GM13976 (cell line): ENCODE data around the gene GHITM.

Source experiments
- DNase-seq: peaks from one replicate; pipeline ENCODE4 v3.0.0; 2012; ENCODE audit warnings: low spot score
- in situ Hi-C: fragments of 300-500 bp; cut with MboI; formaldehyde crosslinking; loops from one replicate; pipeline ENCODE4 v1.12.0; 2022; ENCODE audit warnings: low sequenced_read_pairs, mixed read lengths, inconsistent platforms; ENCODE audit not compliant: unreplicated experiment
- TF ChIP-seq, protein P1 (sequence below): IDR thresholded peaks from 2 replicates; pipeline ENCODE4 v1.5.1; 2012; ENCODE audit warnings: borderline replicate concordance, mild to moderate bottlenecking; ENCODE audit not compliant: insufficient read depth; ENCODE audit errors: extremely low read depth, missing control alignments, control extremely low read depth

Gene GHITM

DNA sequence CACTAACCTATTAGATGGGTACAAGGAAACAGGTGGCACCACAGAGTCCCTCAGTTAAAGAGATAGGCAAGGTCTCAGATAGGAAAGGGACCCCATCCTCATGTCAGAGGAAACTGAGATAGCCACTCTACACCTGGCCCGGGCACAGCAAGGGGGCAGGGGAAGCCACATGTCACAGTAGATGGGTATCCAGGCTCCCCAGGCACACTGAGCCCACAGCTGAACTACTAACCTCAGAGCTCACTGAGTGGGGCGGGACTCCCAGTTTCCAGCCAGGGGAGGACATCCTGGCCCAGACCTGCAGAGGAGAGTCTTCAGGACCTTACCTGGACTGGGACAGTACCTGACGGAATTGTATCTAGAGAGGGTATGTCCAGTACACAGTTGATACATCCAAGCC is 51.3 kb downstream of the GHITM start:
- DNase-seq: no peak
- TF ChIP-seq, protein P1, sequence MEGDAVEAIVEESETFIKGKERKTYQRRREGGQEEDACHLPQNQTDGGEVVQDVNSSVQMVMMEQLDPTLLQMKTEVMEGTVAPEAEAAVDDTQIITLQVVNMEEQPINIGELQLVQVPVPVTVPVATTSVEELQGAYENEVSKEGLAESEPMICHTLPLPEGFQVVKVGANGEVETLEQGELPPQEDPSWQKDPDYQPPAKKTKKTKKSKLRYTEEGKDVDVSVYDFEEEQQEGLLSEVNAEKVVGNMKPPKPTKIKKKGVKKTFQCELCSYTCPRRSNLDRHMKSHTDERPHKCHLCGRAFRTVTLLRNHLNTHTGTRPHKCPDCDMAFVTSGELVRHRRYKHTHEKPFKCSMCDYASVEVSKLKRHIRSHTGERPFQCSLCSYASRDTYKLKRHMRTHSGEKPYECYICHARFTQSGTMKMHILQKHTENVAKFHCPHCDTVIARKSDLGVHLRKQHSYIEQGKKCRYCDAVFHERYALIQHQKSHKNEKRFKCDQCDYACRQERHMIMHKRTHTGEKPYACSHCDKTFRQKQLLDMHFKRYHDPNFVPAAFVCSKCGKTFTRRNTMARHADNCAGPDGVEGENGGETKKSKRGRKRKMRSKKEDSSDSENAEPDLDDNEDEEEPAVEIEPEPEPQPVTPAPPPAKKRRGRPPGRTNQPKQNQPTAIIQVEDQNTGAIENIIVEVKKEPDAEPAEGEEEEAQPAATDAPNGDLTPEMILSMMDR: no peak
- in situ Hi-C loops: no loop called here

DNA sequence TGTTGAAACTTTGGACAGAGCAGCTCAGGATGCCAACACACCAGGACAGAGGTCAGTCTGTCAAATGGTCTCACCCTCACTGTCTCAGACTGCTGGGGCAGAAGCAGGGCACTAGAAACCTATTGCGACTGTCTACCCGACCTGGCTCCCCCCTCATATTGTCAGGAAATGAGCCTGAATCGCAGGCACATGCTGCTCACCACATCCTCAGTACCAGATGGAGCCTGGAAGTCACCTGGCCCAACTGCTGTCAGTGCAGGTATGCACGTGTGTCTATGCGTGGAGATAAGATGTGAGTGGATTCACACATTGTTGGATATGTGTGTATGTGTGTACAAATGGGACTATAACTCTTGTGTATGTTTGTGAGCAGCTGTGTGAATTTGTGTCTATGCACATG is 51.8 kb downstream of the GHITM start:
- in situ Hi-C loops: no loop called here
- TF ChIP-seq, protein P1: no peak
- DNase-seq: no peak

DNA sequence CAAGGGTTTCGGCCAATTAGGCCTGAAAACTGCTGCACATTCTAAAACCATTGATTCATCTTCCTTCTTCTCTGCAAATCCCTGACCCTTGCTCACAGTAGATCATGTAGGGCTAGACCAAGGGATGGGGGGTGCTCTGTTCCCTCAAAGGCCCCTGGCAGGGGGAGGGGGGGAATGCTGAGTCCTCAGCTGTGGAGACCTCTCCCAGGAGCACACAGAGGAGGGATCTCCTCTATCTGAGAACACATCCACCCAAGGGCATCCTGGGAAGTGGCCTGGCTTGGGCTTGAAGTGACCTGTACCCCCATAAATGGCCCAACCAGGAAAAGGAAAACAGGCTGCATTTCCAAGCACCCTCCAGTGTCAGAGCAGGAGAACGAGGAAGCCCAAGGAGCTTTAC is 54.0 kb downstream of the GHITM start:
- no peak for DNase-seq
- in situ Hi-C loops: no loop called here
- TF ChIP-seq, protein P1: no peak

DNA sequence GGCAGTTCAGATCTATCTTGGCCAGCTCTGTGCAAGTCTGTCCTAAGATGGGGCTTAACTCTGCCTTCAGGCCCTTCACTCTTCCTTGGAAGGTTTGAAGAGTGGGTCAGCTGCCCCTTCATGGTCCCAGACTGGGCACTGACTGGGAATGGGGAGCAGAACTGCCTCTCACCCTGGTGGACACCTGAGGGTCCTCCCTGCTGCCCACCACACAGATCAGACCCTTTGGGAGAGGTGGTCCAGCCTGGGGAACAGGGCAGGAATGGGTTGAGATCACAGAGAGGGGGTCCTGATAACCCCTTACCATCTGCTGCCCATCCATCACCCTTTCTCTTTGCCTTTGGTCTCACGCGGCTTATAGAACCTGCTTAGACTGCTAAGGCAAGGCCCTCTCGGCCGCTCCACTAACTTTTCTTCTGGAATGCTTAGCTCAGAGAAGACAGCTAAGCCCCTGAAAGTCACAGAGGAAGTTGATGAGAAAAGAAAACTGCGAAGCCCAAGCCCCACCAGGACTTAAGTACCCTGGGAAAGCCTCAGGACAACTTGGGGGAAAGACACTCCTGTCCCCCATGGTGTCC is 54.6 kb downstream of the GHITM start:
- DNase-seq: no peak
- in situ Hi-C loops: no loop called here
- TF ChIP-seq, protein P1: no peak

DNA sequence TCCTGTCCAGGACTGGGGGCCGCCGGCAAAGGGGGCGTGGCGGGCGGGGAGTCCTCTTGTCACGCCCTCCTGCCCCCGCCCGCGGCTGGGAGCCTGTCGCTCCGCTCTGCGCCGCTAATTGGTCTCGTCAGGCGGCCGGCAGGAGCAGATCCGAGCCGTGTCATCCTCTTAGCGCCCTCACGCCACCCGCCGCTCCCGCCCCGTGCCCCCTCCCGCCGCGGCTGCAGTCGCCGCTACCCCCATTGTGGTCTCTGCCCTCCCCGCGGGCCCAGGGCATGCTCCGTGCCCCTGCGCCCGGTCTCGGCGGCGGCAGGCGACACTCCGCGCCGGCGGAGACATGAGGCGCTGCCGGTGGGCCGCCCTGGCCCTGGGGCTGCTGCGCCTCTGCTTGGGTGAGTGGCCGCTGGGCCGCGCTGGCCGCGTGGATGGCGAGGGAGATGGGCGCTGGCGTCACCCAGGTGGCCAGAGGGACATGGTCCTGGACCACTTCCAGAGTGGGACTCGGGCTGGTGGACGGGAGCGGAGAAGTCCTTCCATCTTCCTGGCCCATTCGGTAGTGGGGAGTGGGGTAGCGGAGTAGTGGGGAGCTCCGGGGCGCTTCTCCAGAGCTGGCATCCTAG is 55.2 kb downstream of the GHITM start, which contains the start of gene CDHR1:
CDHR1 (plus strand) TSS at position 114 of the 620 bp plus-strand sequence; CDS start at position 338, 224 bp downstream.
- TF ChIP-seq, protein P1: no peak
- in situ Hi-C loops: no loop called here
- peak; percentile 85 for DNase-seq

DNA sequence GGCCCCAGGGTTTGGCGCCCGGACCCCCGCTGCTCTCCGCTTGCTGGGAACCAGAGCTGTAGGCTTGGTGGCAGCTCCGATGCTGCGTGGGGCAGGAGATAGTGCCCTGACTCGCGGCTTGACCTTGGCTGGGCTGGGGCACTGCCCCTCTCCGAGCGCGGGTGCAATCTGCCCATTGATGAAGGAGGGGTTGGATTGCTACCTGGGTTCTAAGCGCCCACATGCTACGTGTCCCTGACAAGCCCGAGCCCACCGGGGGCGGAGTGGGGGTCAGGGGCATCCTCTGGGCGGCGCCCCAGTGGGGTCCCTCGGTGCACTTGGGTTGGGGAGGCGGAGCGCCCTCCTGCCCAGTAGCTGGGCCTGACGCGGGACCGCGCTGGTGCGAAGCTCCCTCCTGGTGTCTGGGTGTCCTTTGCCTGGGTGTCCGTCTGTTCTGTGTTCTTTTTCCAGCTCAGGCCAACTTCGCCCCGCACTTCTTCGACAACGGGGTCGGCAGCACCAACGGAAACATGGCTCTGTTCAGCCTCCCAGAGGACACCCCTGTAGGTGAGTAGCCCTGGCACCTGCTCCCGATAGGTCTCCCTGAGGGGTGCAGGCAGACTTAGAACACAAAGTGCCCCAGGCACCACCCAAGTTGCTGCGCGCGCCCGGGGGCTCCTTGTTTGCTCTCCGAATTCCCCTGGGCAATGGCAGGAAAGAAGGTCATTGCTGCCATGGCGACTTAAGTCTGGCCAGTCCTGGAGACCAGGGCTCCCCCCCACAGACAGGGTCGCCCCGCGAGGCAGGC is 55.9 kb downstream of the GHITM start:
- TF ChIP-seq, protein P1: no peak
- in situ Hi-C loops: no loop called here
- no peak for DNase-seq
